Upper lobe of left lung (tissue), 6 donors: ENCODE measurements around the gene C20orf173. TPM values are rescaled to one million over a fixed set of nuclear protein-coding genes. Genes with fewer than 3 reads are reported as not detected.
"Not testable (repeated sequence)": the region's sequence is repeated elsewhere in the genome, so short reads cannot be mapped to it uniquely, and the experiment has no call there.

Source experiments
- ATAC-seq, 2 donors: fragments of 200-7000 bp; cut with Tn5 transposase; one replicate each; pipeline ENCODE4 v1.9.1; 2022; ENCODE audit warnings: mild to moderate bottlenecking in 2 of 2, moderate library complexity in 2 of 2; ENCODE audit not compliant: low FRiP score in 2 of 2
- DNase-seq, 2 donors: peaks; one replicate each; pipeline ENCODE4 v3.0.0-alpha.2; 2019 to 2020
- H3K27ac ChIP-seq, 4 donors: fragments of 200-600 bp; sonication (generic); one replicate each; pipeline ENCODE4 v1.5.1; 2016 to 2019
- H3K27me3 ChIP-seq, 4 donors: fragments of 200-600 bp; sonication (generic); one replicate each; pipeline ENCODE4 v1.5.1; 2017 to 2019
- H3K36me3 ChIP-seq, 4 donors: fragments of 200-600 bp; sonication (generic); one replicate each; pipeline ENCODE4 v1.5.1; 2016 to 2019
- H3K4me1 ChIP-seq, 4 donors: fragments of 200-600 bp; sonication (generic); one replicate each; pipeline ENCODE4 v1.5.1; 2018 to 2019
- H3K4me3 ChIP-seq, 4 donors: fragments of 200-600 bp; sonication (generic); one replicate each; pipeline ENCODE4 v1.5.1; 2017 to 2019; ENCODE audit warnings: mild to moderate bottlenecking in 2 of 4, moderate library complexity in 1 of 4
- H3K9me3 ChIP-seq, 4 donors: fragments of 200-600 bp; sonication (generic); one replicate each; pipeline ENCODE4 v1.5.1; 2018 to 2019
- CTCF ChIP-seq, 6 experiments: fragments of 450-650 bp in 4 of 6; fragments of 200-600 bp in 2 of 6; sonication (generic) in 2 of 6; IDR thresholded peaks; one replicate each; pipeline ENCODE4 v1.5.1; 2016 to 2019; ENCODE audit warnings: antibody characterized with exemption in 6 of 6
- EP300 ChIP-seq, 4 donors: sonication (generic); formaldehyde crosslinking; IDR thresholded peaks; one replicate each; pipeline ENCODE4 v1.5.1; 2017; ENCODE audit warnings: antibody characterized with exemption in 4 of 4, control low read depth in 2 of 4
- POLR2A ChIP-seq, 4 donors: fragments of 450-650 bp; IDR thresholded peaks; one replicate each; pipeline ENCODE4 v1.5.1; 2016 to 2017; ENCODE audit warnings: antibody characterized with exemption in 4 of 4, mild to moderate bottlenecking in 2 of 4
- POLR2AphosphoS5 ChIP-seq, 2 donors: sonication (generic); formaldehyde crosslinking; IDR thresholded peaks; one replicate each; pipeline ENCODE4 v1.5.1; 2017; ENCODE audit warnings: antibody characterized with exemption in 2 of 2
- WGBS, 2 donors: methylation state at CpG; one replicate each; pipeline ENCODE4 v1.1.5; 2017 to 2018; 5-methylcytosine and 5-hydroxymethylcytosine counted together
- total RNA-seq, 6 donors: library from RNA; depleted of rRNA in 4 of 6; stranded (reverse); fragments of >200 nt in 4 of 6; gene quantifications; one replicate each; pipeline versions ENCODE4 v1.1.0 to v1.2.1, GENCODE V29; 2016 to 2021
- donor health status: DM: no; HTN: no; CAD: no; lungs with moderate emphysema.
- donor health status: DM: no; HTN: yes; CAD: no; lungs with severe emphysema.

The C20orf173 gene
- total RNA-seq, 6 donors from 2014 or later: not detected

DNA sequence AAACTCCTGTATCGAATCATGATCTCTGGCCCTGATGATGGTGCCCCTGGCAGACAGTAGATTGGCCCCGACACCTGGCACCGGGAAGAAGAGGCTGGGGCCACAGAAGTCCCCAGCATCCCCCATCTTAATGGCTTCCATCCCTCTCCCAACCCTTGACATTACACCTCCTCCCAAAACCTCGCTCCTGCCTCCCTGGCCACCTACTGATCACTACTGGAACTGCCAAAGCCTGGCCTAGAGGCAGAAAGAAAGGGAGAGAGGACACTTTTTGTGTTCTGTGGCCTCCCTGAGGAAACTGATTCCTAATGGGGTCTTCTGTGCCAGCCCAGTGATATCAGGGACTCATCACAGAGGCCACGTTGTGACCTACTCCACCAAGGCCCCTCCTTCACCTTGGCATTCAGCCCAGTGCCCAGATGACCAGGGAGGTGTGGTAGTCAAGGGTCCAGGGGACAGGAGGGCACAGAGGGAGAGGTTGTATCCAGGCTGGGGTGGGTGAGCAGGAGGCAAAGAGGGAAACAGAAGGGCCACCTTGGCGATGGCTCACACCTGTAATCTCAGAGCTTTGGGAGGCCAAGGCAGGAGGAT, 6.1 kb downstream of the C20orf173 start:
- Histone ChIP-seq H3K9me3 (no peaks in the 10 kb centered on the region), H3K36me3 (no peaks in the 10 kb centered on the region), H3K27ac (no peak overlapping the region), H3K4me3 (no peak overlapping the region), H3K4me1 (no peaks in the 10 kb centered on the region), H3K27me3 (no peaks in the 10 kb centered on the region)
- 78 to 86% methylated on average over 4 to 6 of the region's 6 CpGs for WGBS, 2 donors
- ATAC-seq (no peak), DNase-seq (no peak)
- TF ChIP-seq EP300 (IDR thresholded peaks at IDR 0.05) (no peak), CTCF (IDR thresholded peaks at IDR 0.05) (peak in 5 of 6 experiments; percentile 13 to 38 (median 29)), POLR2A (IDR thresholded peaks at IDR 0.05) (no peak)

GRCh38 chr20:35518955-35519354, 10.5 kb downstream of the C20orf173 start:
- no peaks in the 10 kb centered on the region for H3K9me3 ChIP-seq
- TF ChIP-seq POLR2A (IDR thresholded peaks at IDR 0.05): no peak
- no peak for TF ChIP-seq POLR2AphosphoS5 (IDR thresholded peaks at IDR 0.05)
- no peak for TF ChIP-seq CTCF (IDR thresholded peaks at IDR 0.05)
- no peak for TF ChIP-seq EP300 (IDR thresholded peaks at IDR 0.05)
- 73 to 75% methylated on average over 9 of the region's 9 CpGs for WGBS, 2 donors
- ATAC-seq (no peak), DNase-seq (no peak)
- no peak overlapping the region for H3K27ac ChIP-seq
- no peaks in the 10 kb centered on the region for H3K27me3 ChIP-seq
- no peak overlapping the region for H3K4me3 ChIP-seq
- no peaks in the 10 kb centered on the region for H3K4me1 ChIP-seq
- H3K36me3 ChIP-seq: peaks cover 0 to 7% (median 0%) of the 10 kb centered on the region in 4 donors

- 83 to 87% methylated on average over 5 of the region's 5 CpGs for WGBS, 2 donors
- not testable (repeated sequence) for H3K9me3 ChIP-seq, H3K27me3 ChIP-seq, H3K4me1 ChIP-seq, H3K36me3 ChIP-seq, H3K27ac ChIP-seq, DNase-seq, H3K4me3 ChIP-seq, ATAC-seq
These were observed 11.7 kb downstream of the C20orf173 start for GRCh38 chr20:35517767-35518166.

- 67 to 83% methylated on average over 1 of the region's 1 CpG for WGBS, 2 donors
- TF ChIP-seq CTCF (IDR thresholded peaks at IDR 0.05) (no peak), POLR2A (IDR thresholded peaks at IDR 0.05) (no peak), EP300 (IDR thresholded peaks at IDR 0.05) (no peak), POLR2AphosphoS5 (IDR thresholded peaks at IDR 0.05) (no peak)
- H3K27ac ChIP-seq: no peak overlapping the region
- no peaks in the 10 kb centered on the region for H3K4me1 ChIP-seq
- H3K9me3 ChIP-seq: no peaks in the 10 kb centered on the region
- no peak overlapping the region for H3K4me3 ChIP-seq
- peaks cover 0 to 16% (median 12%) of the 10 kb centered on the region in 4 donors for H3K36me3 ChIP-seq
- ATAC-seq (no peak), DNase-seq (no peak)
- H3K27me3 ChIP-seq: no peaks in the 10 kb centered on the region
These were observed 12.3 kb downstream of the C20orf173 start for GRCh38 chr20:35517125-35517524.

- H3K4me3 ChIP-seq: no peak overlapping the region
- DNase-seq (no peak), ATAC-seq (no peak)
- WGBS, 2 donors: 77 to 83% methylated on average over 3 of the region's 3 CpGs
- H3K27ac ChIP-seq: no peak overlapping the region
- H3K27me3 ChIP-seq: no peaks in the 10 kb centered on the region
- H3K9me3 ChIP-seq: no peaks in the 10 kb centered on the region
- H3K4me1 ChIP-seq: no peaks in the 10 kb centered on the region
- TF ChIP-seq EP300 (IDR thresholded peaks at IDR 0.05): no peak
- H3K36me3 ChIP-seq: peaks cover 0 to 26% (median 17%) of the 10 kb centered on the region in 4 donors
These were observed 13.4 kb downstream of the C20orf173 start for GRCh38 chr20:35515949-35516645.

GRCh38 chr20:35515341-35515740, 14.1 kb downstream of the C20orf173 start:
- H3K27me3 ChIP-seq: no peaks in the 10 kb centered on the region
- no peaks in the 10 kb centered on the region for H3K9me3 ChIP-seq
- no peak overlapping the region for H3K4me3 ChIP-seq
- DNase-seq (no peak), ATAC-seq (no peak)
- H3K4me1 ChIP-seq: no peaks in the 10 kb centered on the region
- no peak overlapping the region for H3K27ac ChIP-seq
- TF ChIP-seq EP300 (IDR thresholded peaks at IDR 0.05): no peak
- TF ChIP-seq POLR2A (IDR thresholded peaks at IDR 0.05): no peak
- no peak for TF ChIP-seq POLR2AphosphoS5 (IDR thresholded peaks at IDR 0.05)
- TF ChIP-seq CTCF (IDR thresholded peaks at IDR 0.05): no peak
- WGBS, 2 donors: 91 to 100% methylated on average over 2 to 4 of the region's 4 CpGs
- H3K36me3 ChIP-seq: peaks cover 0 to 34% (median 23%) of the 10 kb centered on the region in 4 donors
